Measurements from ENCODE around the gene GPC2. TPM values are rescaled to one million over a fixed set of nuclear protein-coding genes. Genes with fewer than 3 reads are reported as not detected.
"Not testable (repeated sequence)": the region's sequence is repeated elsewhere in the genome, so short reads cannot be mapped to it uniquely, and the experiment has no call there.

Gene GPC2, protein sequence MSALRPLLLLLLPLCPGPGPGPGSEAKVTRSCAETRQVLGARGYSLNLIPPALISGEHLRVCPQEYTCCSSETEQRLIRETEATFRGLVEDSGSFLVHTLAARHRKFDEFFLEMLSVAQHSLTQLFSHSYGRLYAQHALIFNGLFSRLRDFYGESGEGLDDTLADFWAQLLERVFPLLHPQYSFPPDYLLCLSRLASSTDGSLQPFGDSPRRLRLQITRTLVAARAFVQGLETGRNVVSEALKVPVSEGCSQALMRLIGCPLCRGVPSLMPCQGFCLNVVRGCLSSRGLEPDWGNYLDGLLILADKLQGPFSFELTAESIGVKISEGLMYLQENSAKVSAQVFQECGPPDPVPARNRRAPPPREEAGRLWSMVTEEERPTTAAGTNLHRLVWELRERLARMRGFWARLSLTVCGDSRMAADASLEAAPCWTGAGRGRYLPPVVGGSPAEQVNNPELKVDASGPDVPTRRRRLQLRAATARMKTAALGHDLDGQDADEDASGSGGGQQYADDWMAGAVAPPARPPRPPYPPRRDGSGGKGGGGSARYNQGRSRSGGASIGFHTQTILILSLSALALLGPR
- 7.0 TPM for total RNA-seq
- polyA plus RNA-seq: under 1 TPM in 3 of 4 donors, not detected in 1; 0.16 to 0.27 (median 0.23) TPM

DNA sequence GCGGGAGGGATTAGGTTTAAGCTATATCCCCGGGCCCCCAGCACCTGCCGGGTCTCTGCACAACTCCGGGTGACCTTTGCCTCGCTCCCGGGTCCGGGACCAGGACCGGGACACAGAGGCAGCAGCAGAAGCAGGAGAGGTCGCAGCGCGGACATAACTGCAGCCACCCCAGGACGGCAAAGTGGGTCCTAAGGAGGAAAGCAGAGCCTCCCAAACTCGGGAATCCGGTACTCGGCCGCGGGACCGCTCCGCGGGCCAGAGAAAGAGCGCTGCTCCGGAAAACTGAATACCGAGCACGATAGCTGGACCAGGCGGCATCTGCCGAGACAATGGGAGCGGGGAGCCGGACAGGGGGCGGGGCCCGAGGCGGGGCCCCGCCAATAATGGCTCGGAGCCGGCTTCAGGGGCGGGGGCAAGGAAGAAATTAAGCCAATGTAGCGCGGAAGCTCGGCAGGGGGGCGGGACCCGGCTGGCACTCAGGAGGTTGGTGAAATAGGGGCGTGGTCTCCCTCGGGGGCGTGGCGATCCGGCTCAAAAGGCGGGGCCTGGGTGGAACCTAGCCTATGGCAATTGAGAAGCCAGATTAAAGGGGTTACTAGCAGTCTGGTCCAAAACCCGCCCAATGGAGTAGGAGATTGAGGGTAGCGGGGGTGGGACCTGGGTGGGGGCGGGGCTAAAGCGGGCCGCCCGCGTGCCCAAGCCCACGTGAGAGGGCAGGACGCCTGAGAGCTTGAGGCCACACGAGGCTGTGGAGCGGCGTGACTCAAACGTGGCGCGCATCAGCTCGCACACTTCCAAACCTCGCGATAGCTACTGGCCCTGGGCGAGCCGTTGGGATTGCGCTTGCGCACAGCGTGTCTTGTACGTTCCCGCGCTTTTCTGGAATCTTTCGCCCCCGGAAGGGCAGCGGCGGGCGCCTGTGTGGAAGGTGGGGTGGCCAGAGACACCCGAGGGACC, at the start of gene GPC2, which contains the start of gene STAG3:
Gene GPC2, minus strand, starts transcription at position 337 of the 957 bp plus-strand sequence. Its CDS starts 182 bp downstream, at position 155.
Gene STAG3, plus strand, starts transcription at position 874 of the 957 bp plus-strand sequence. CDS start 2,639 bp downstream, outside the sequence.
- Histone ChIP-seq H3K27me3 (ENCODE audit: control insufficient read depth, insufficient read depth, low read length) (no peaks in the 10 kb centered on the region), H3K4me3 (ENCODE audit: low read depth, low read length) (peak within 1 kb of the TSS; percentile 51), H3K36me3 (ENCODE audit: control insufficient read depth, insufficient read depth, low read length) (no peaks in the 10 kb centered on the region), H3K27ac (ENCODE audit: insufficient read depth, low read length, poor library complexity, severe bottlenecking) (peak within 1 kb of the TSS; percentile 55), H3K9me3 (ENCODE audit: control insufficient read depth in 2 of 2, low read length in 2 of 2) (peaks cover 0 to 4% of the 10 kb centered on the region in 2 experiments), H3K4me1 (ENCODE audit: control insufficient read depth, insufficient read depth, low read length, poor library complexity, severe bottlenecking) (peaks cover 27% of the 10 kb centered on the region)
- H3K9me3 Mint-ChIP-seq: peaks cover 0 to 9% (median 0%) of the 10 kb centered on the region in 7 donors
- H3K36me3 Mint-ChIP-seq: no peaks in the 10 kb centered on the region
- peak; percentile 83 to 87 for ATAC-seq (ENCODE audit: low read depth in 2 of 2)
- peak; percentile 95 to 97 (median 95) for DNase-seq
- H3K4me1 Mint-ChIP-seq: peaks cover 8 to 65% (median 36%) of the 10 kb centered on the region in 4 donors
- H3K27me3 Mint-ChIP-seq: peaks cover 17% of the 10 kb centered on the region
- peak within 1 kb of the TSS; percentile 35 to 87 (median 83) for H3K27ac Mint-ChIP-seq
- H3K4me3 Mint-ChIP-seq: peak within 1 kb of the TSS; percentile 74 to 89 (median 80)

DNA sequence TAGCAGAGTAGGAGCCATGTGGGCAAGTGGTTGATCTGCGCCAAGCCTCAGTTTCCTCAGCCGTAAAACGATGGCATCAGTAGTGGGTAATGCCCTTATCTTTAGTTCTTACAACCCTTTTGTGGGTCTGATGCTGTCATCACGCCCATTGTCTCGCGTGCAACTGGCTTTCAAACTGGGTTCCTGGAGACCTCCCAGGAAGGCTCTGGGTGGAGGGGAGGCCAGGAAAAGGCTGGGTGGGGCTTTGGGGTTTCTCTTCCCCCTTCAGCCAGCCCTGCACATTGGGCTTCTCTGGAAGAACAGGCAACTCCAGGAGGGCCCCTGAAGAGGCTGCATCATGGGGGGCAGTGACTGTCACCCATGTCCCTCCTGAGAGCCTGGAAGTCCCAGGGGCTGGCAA, 47.7 kb upstream of the GPC2 start:
- Histone ChIP-seq H3K27ac (ENCODE audit: insufficient read depth, low read length, poor library complexity, severe bottlenecking) (peak overlapping the region; percentile 41), H3K36me3 (ENCODE audit: control insufficient read depth, insufficient read depth, low read length) (peaks cover 18% of the 10 kb centered on the region), H3K4me1 (ENCODE audit: control insufficient read depth, insufficient read depth, low read length, poor library complexity, severe bottlenecking) (peaks cover 46% of the 10 kb centered on the region)
- H3K9me3 ChIP-seq (ENCODE audit: control insufficient read depth in 2 of 2, low read length in 2 of 2); H3K4me3 ChIP-seq (ENCODE audit: low read depth, low read length); H3K27me3 Mint-ChIP-seq; H3K27me3 ChIP-seq (ENCODE audit: control insufficient read depth, insufficient read depth, low read length); H3K9me3 Mint-ChIP-seq; ATAC-seq (ENCODE audit: low read depth in 2 of 2); DNase-seq: not testable (repeated sequence)
- peaks cover 14% of the 10 kb centered on the region for H3K36me3 Mint-ChIP-seq
- peak overlapping the region in 3 of 4 donors; percentile 16 to 98 (median 97) for H3K4me3 Mint-ChIP-seq
- H3K4me1 Mint-ChIP-seq: peaks cover 0 to 75% (median 42%) of the 10 kb centered on the region in 4 donors
- peak overlapping the region; percentile 86 to 100 (median 99) for H3K27ac Mint-ChIP-seq

DNA sequence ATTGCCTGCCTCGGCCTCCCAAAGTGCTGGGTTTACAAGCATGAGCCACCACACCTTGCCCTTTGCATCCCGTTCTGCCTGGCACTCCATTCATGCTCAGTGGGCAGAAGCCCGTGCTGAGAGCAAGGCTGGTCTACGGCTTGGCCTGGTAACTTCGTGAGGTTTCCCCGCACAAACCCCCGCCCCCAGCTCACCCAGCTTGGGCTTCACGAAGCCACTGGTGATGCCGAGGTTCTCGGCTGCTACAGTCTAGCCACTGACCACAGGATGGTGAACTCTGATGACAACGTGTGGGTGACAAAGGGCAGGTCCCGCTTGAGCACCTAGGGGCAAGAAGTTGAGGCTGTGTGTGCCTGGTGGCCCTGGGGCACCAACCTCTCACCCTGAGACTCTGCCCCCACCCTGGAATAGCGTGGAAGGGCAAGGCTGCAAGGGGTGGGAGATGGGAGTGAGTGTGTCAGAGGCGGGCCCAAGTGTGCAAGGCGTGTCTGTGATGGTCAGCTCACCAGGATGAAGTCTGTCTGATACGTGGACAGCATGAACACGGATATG, 46.3 kb upstream of the GPC2 start:
- H3K27me3 ChIP-seq (ENCODE audit: control insufficient read depth, insufficient read depth, low read length); H3K27me3 Mint-ChIP-seq; H3K9me3 ChIP-seq (ENCODE audit: control insufficient read depth in 2 of 2, low read length in 2 of 2); H3K4me3 ChIP-seq (ENCODE audit: low read depth, low read length); ATAC-seq (ENCODE audit: low read depth in 2 of 2); DNase-seq; H3K9me3 Mint-ChIP-seq: not testable (repeated sequence)
- peaks cover 18% of the 10 kb centered on the region for H3K36me3 ChIP-seq (ENCODE audit: control insufficient read depth, insufficient read depth, low read length)
- peak overlapping the region; percentile 98 to 100 (median 99) for H3K27ac Mint-ChIP-seq
- H3K36me3 Mint-ChIP-seq: peaks cover 14% of the 10 kb centered on the region
- peak overlapping the region; percentile 69 to 98 (median 98) for H3K4me3 Mint-ChIP-seq
- H3K4me1 ChIP-seq (ENCODE audit: control insufficient read depth, insufficient read depth, low read length, poor library complexity, severe bottlenecking): peaks cover 56% of the 10 kb centered on the region
- H3K27ac ChIP-seq (ENCODE audit: insufficient read depth, low read length, poor library complexity, severe bottlenecking): peak overlapping the region; percentile 51
- peaks cover 8 to 81% (median 50%) of the 10 kb centered on the region in 4 donors for H3K4me1 Mint-ChIP-seq

DNA sequence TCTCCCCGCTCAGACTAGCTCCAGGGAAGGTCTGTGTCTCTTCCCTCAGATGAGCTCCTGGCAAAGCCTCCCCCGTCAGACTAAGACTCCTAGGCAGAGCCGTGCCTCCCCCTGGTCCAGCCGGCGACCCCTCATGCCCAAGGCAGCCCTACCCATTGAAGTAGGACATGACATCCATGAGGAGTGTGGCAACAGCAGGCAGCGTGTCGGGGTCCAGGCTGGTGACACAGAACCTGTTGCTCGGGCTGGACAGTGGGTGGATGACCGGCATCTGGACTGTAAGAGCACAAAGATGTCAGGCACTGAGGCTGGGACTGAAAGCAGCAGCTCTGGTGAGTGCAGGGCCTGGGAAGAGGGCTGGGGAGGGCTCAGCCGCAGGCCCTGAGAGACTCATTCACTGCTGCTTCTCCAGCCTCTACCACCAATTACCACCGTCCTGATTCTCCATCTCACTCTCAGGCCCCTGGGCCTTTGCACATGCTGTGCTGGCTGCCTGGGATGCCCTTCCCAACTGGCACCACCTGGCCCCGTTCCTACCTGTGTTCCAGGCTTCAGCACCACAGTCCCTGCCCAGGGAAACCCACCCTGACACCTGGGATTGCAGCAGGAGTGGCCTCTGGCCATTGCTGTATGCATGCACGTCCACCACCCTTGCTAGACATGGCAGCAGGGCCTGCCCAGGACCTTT, 45.4 kb upstream of the GPC2 start:
- Histone ChIP-seq H3K9me3 (ENCODE audit: control insufficient read depth in 2 of 2, low read length in 2 of 2) (no peaks in the 10 kb centered on the region), H3K4me1 (ENCODE audit: control insufficient read depth, insufficient read depth, low read length, poor library complexity, severe bottlenecking) (peaks cover 60% of the 10 kb centered on the region), H3K4me3 (ENCODE audit: low read depth, low read length) (peak overlapping the region; percentile 76), H3K36me3 (ENCODE audit: control insufficient read depth, insufficient read depth, low read length) (peaks cover 18% of the 10 kb centered on the region), H3K27ac (ENCODE audit: insufficient read depth, low read length, poor library complexity, severe bottlenecking) (peak overlapping the region; percentile 99), H3K27me3 (ENCODE audit: control insufficient read depth, insufficient read depth, low read length) (no peaks in the 10 kb centered on the region)
- peak overlapping the region; percentile 97 to 98 (median 98) for H3K4me3 Mint-ChIP-seq
- peaks cover 14% of the 10 kb centered on the region for H3K36me3 Mint-ChIP-seq
- peak overlapping the region; percentile 98 to 100 (median 99) for H3K27ac Mint-ChIP-seq
- H3K27me3 Mint-ChIP-seq: peaks cover 5% of the 10 kb centered on the region
- DNase-seq (no peak), ATAC-seq (ENCODE audit: low read depth in 2 of 2) (no peak)
- peaks cover 0 to 2% (median 0%) of the 10 kb centered on the region in 7 donors for H3K9me3 Mint-ChIP-seq
- peaks cover 8 to 77% (median 48%) of the 10 kb centered on the region in 4 donors for H3K4me1 Mint-ChIP-seq

DNA sequence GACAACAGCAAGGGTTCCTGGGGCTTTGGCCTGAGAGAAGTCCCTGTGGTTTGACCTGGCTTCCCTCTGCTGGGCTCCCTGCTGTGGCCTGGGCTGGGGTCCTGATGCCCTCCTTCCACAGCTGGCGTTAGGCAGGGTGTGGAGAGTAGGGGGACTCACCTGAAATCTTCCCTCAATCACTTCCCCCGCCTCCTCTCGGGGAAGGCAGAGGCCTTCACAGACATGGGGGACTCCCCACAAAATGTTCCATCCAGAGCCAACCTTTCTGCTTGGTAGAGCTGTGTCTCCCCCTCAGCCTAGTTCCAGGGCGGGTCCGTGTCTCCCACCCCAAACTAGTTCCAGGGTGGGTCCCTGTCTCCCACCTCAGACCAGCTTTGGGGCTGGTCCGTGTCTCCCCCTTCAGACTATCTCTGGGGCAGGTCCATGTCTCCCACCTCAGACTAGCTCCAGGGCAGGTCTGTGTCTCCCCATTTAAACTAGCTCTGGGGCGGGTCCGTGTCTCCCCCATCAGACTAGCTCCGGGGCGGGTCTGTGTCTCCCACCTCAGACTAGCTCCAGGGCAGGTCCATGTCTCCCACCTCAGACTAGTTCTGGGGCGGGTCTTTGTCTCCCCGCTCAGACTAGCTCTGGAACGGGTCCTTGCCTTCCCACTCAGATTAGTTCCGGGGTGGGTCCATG, 44.7 kb upstream of the GPC2 start:
- Mint-ChIP-seq H3K36me3 (peaks cover 14% of the 10 kb centered on the region), H3K9me3 (peaks cover 0 to 2% (median 0%) of the 10 kb centered on the region in 7 donors), H3K4me1 (peaks cover 8 to 78% (median 50%) of the 10 kb centered on the region in 4 donors), H3K27ac (peak overlapping the region; percentile 98 to 100 (median 99)), H3K27me3 (peaks cover 5% of the 10 kb centered on the region), H3K4me3 (peak overlapping the region; percentile 97 to 98 (median 98))
- no peaks in the 10 kb centered on the region for H3K9me3 ChIP-seq (ENCODE audit: control insufficient read depth in 2 of 2, low read length in 2 of 2)
- peaks cover 18% of the 10 kb centered on the region for H3K36me3 ChIP-seq (ENCODE audit: control insufficient read depth, insufficient read depth, low read length)
- peaks cover 63% of the 10 kb centered on the region for H3K4me1 ChIP-seq (ENCODE audit: control insufficient read depth, insufficient read depth, low read length, poor library complexity, severe bottlenecking)
- H3K27ac ChIP-seq (ENCODE audit: insufficient read depth, low read length, poor library complexity, severe bottlenecking): peak overlapping the region; percentile 99
- ATAC-seq (ENCODE audit: low read depth in 2 of 2) (no peak), DNase-seq (peak in 1 of 3 donors; percentile 4)
- H3K4me3 ChIP-seq (ENCODE audit: low read depth, low read length): peak overlapping the region; percentile 76
- no peaks in the 10 kb centered on the region for H3K27me3 ChIP-seq (ENCODE audit: control insufficient read depth, insufficient read depth, low read length)

DNA sequence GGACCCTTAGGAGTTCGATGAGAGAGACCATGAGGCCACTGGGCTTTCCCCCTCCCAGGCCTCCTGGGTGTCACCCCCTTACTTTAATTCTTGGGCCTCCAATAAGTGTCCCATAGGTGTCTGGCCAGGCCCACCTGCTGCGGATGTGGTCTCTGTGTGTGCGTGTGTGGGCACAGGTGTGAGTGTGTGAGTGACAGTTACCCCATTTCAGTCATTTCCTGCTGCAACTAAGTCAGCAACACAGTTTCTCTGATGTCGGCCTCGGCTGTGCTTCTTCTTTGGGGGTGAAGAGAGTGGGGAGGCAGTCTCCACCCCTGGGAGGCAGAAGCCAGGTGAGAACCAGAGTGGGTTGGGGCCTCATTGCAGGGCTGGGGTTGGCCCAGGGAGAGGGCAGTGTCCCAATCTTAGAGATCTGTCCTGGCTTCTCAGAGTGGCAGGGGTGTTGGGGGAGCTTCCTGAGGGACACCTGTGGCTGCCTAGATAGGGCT, 44.1 kb upstream of the GPC2 start:
- Mint-ChIP-seq H3K9me3 (peaks cover 0 to 2% (median 0%) of the 10 kb centered on the region in 7 donors), H3K27ac (peak overlapping the region; percentile 98 to 100 (median 99)), H3K4me1 (peaks cover 8 to 78% (median 54%) of the 10 kb centered on the region in 4 donors), H3K27me3 (peaks cover 5% of the 10 kb centered on the region), H3K36me3 (peaks cover 14% of the 10 kb centered on the region), H3K4me3 (peak overlapping the region; percentile 97 to 98 (median 98))
- H3K36me3 ChIP-seq (ENCODE audit: control insufficient read depth, insufficient read depth, low read length): peaks cover 18% of the 10 kb centered on the region
- ATAC-seq (ENCODE audit: low read depth in 2 of 2) (peak; percentile 74 to 75), DNase-seq (peak; percentile 63 to 97 (median 91))
- H3K9me3 ChIP-seq (ENCODE audit: control insufficient read depth in 2 of 2, low read length in 2 of 2): no peaks in the 10 kb centered on the region
- H3K27me3 ChIP-seq (ENCODE audit: control insufficient read depth, insufficient read depth, low read length): no peaks in the 10 kb centered on the region
- H3K27ac ChIP-seq (ENCODE audit: insufficient read depth, low read length, poor library complexity, severe bottlenecking): peak overlapping the region; percentile 99
- peaks cover 63% of the 10 kb centered on the region for H3K4me1 ChIP-seq (ENCODE audit: control insufficient read depth, insufficient read depth, low read length, poor library complexity, severe bottlenecking)
- H3K4me3 ChIP-seq (ENCODE audit: low read depth, low read length): peak overlapping the region; percentile 76
